Middle frontal gyrus (tissue), 1 donor: Measurements from ENCODE around the gene ADGRL3.
"Not testable (repeated sequence)": the region's sequence is repeated elsewhere in the genome, so short reads cannot be mapped to it uniquely, and the experiment has no call there.

Source experiments
- DNase-seq: peaks from one replicate; pipeline ENCODE4 v3.0.0-alpha.2; 2015; ENCODE audit warnings: low spot score; ENCODE audit errors: extremely low spot score

ADGRL3 gene

DNA sequence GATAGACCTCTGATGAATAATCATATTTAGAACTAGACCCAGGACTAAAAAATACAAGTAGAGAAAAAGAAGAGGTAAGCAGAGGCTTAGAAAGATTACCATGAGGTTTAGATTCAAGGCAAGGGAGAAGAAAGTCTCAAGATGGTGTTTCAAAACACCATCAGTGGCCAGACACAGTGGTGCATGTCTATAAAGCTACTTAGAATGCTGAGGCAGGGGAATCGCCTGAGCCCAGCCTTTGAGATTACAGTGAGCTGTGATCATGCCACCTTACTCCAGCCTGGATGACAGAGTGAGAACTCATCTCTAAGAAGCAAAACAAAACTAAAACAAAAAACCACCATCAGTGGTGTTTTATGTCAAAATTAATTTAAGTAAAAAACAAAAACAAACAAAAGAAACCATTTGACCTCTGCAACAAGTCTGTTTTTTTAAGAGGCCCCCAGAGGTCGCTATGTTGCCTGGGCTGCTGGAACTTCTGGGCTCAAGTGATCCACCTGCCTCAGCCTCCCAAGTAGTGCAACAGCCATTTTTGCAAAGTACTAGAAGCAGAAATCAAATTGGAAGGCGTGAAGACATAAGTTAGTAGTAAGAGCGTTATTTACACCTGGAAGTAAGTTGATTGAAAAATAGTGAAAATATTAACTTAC is 784.3 kb downstream of the ADGRL3 start:
- no peak for DNase-seq

DNA sequence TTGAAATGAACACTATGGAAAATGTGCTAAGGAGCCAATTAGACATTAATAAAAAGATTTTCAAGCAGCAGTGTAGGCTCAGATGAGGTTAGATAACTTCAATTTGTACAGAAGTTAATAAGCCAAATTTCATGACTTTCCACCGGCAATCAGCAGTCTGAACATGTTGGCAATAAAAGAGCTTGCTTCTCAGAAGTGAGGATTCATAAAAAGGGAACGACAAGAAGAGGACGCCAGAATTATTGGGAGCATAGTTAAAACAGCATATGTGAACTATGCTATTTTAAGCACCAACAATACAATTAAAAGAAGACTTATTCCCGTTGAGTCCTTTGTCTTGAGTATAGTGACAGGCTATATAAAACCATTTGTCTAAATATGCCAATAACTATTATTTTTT is 785.3 kb downstream of the ADGRL3 start:
- DNase-seq = no peak

- DNase-seq = not testable (repeated sequence)
Measured at GRCh38 chr4:61986929-61987328, 786.8 kb downstream of the ADGRL3 start.

- no peak for DNase-seq
Measured at GRCh38 chr4:61992351-61992750, 792.2 kb downstream of the ADGRL3 start.

DNA sequence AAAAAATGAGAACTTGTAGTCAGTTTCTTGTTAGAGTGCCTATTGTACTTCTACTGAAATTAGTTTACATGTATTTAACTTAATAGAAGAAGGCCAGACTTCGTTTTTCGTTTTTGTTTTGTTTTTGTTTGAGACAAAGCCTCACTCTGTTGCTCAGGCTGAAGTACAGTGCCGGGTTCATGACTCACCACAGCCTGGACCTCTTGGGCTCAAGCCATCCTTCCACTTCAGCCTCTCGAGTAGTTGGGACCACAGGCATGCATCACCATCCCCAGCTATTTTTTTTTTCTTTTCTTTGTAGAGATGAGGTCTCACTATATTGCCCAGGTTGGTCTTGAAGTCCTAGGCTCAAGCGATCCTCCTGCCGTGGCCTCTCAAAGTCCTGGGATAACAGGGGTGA is 793.9 kb downstream of the ADGRL3 start:
- DNase-seq = no peak

DNA sequence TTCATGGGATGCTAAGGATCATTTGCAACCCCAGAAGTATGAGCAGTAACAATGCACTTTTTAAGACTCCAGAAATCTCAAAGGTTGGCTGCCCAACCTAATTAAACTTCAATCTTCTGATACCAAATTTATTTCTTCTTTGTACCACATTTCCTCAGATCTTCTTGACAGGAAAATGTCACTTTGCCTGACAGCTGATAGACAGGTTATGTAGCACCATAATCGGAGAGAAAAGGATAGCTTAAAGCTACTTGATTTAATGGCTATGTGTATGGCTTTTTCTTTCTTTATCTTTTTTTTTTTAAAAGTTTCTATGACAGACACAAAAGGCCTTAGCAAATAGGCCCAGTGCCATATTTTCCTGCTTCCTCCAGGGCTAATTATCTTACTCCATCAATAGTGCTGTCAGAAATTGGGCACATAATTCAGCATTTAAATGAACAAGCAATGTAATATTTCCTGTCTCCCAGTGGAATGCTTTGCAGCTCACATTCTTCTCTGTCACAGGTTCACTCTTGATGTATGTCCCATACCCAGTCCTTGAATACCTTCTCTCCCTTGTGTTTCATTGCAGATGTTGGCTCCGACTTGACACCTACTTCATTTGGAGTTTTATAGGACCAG is 795.7 kb downstream of the ADGRL3 start:
- DNase-seq = no peak

DNA sequence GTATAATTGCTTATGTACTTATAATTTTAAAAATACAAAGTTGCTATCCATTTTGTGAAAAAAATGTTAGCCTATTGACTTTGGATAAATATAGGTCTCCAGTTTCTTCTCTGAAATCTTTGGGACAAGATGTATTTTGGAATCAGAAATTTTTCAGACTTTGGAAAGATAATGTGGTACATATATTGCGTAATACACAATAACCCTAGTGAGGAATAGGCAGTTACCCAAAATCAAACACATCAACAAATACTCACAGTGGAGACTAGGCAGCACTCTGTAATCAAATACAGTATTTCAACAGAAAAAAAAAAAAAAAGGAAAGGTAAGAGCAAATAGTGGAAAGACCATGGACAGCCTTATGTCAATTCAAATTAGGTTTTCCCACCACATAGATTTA is 796.8 kb downstream of the ADGRL3 start:
- no peak for DNase-seq

GRCh38 chr4:61997831-61998230 is 797.7 kb downstream of the ADGRL3 start:
- no peak for DNase-seq

GRCh38 chr4:62003695-62004094 is 803.6 kb downstream of the ADGRL3 start:
- DNase-seq = no peak

DNA sequence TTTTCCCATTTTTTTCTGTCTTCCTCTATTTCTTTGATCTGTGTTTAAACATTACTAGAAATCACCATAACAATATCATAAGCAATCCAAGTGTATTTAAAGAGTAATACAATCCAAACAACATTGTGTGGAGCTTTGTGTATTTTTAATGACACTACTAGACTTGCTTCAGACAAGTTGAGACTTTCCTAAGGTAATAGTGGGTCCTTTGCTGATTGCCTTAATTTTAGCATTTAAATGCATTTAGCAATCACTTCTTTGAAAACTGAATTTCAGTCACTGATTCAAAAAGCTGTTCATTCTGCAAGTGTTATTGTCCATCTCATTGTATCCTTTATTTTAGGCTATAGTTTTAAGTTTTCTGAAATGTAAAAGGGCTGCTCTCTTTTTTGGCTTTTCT is 804.8 kb downstream of the ADGRL3 start:
- DNase-seq = no peak

DNA sequence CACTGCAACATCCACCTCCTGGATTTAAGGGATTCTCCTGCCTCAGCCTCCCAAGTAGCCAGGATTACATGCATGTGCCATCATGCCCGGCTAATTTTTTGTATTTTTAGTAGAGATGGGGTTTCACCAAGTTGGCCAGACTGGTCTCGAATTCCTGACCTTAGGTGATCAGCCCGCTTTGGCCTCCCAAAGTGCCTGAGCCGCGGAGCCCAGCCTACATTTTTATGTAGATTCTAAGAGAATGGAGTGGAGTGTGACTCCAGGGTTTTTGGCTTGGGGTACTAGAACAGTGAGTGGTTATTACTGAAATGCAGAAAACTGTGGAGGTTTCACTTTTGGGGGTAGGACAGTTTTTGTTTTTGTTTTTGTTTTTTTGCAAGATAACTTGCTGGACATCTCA is 806.0 kb downstream of the ADGRL3 start:
- DNase-seq = no peak

GRCh38 chr4:62015043-62015739 is 815.1 kb downstream of the ADGRL3 start:
- DNase-seq = no peak

DNA sequence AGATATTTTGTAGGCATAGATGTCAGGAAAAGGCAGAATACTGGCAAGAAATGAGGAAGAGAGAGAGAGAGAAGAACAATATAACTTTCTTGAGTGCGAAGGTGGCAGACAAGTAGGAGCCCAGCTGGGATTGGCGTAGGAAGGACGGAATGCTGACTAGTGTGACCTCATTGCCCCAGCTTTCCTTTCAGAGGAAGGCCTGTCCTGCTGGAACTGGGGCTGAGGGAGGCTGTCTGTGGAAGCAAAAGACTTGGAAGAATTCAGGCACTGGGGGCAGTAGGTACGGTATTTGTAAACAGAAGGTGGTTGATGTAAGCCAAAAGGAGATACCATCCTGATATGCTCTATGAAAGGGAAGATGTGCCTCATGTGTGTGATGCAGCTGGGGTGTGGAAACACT is 818.4 kb downstream of the ADGRL3 start:
- no peak for DNase-seq

- DNase-seq = no peak
Measured at GRCh38 chr4:62023633-62024032, 823.5 kb downstream of the ADGRL3 start.

GRCh38 chr4:62028745-62029144 is 828.6 kb downstream of the ADGRL3 start:
- DNase-seq = no peak

DNA sequence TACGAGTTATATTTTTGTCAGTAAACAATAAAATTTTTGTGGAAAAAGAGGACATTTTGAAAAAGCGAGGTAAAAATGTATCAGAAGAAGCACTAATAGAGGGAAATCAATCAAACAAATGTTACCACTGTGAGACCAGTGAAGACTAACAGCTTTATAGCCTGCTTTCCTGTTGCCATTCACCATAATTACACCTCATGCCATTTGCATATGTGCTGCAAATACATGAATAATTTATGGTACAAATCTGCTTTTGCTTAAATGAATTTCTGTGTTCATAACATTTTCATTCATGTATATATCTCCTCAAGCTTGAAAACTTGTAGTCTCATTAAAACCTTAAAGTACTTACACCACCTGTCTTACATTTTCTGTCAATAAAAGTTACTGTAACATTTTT is 830.8 kb downstream of the ADGRL3 start:
- no peak for DNase-seq

DNA sequence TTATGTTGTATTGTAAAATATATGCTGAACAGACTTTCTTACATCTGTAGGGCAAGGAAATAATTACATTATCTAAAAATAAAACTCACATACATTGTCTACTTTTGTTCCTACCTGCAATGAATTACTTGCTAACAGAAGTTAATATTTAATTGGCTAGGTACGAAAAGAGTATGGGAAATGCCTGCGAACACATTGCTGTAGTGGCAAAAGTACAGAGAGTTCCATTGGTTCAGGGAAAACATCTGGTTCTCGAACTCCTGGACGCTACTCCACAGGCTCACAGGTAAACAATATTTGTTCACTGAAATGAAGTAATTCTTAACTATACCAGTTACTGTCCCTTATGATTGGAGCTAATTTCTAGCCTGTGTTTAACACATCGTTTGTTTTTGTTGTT is 837.4 kb downstream of the ADGRL3 start:
- no peak for DNase-seq

DNA sequence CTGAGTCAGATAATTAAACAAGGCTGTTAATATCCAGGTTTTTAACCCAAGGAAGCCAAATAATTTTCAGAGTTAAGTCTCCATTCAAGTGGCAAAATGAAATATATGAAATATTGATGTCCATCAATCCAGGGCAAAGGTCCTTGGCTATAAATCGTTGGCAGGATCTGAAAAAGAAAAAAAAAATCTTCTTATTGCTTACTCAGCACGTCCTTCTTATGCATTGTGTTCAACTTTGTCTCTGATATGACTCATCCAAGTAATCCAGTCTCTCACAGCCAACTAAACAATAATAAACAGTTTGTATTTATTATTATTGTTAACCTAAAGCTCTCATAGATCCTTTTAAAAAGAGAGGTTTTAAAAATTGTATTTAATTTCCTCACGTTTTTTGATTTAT is 851.2 kb downstream of the ADGRL3 start:
- no peak for DNase-seq

- DNase-seq = no peak
Measured at GRCh38 chr4:62053974-62054373, 853.8 kb downstream of the ADGRL3 start.

DNA sequence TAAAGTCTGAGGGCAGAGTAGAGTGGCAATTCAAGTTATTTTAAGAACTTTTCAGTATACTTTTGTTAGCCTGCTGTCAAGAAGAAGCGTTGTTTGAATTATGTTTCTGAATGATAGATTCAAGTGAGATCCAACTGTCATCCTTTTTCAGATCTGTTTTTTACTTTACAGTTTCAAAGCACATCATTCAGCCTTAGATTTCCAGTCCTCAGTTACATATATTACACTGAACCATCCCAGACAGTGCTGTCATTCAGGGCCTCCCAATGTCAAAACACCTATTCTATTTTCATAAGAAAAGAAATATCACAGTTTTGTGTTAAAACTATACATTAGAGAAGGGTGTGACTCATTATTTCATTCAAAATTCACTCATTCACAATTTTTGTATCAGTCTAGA is 856.9 kb downstream of the ADGRL3 start:
- DNase-seq = no peak

DNA sequence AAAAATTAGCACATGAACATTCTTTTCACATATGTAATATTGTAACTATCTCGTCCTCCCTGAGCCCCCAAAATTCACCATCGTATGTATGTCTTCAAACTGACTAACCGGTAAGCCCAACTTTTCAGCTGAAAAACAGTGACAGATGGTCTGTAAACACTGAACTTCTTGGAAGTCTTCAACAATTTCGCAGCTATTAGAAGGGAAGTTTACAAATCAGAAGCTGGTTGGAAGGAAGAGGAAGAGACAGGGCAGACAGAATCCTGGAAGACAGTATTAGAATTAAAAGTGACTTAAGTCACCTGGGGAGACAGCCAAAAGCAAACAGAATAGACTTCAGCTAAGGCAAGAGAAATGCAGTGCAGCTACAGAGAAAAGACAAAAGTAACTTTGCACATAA is 858.4 kb downstream of the ADGRL3 start:
- DNase-seq = no peak

DNA sequence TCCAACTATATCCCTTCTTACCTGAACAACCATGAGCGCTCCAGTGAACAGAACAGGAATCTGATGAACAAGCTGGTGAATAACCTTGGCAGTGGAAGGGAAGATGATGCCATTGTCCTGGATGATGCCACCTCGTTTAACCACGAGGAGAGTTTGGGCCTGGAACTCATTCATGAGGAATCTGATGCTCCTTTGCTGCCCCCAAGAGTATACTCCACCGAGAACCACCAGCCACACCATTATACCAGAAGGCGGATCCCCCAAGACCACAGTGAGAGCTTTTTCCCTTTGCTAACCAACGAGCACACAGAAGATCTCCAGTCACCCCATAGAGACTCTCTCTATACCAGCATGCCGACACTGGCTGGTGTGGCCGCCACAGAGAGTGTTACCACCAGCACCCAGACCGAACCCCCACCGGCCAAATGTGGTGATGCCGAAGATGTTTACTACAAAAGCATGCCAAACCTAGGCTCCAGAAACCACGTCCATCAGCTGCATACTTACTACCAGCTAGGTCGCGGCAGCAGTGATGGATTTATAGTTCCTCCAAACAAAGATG is 870.2 kb downstream of the ADGRL3 start:
- no peak for DNase-seq

GRCh38 chr4:62075089-62075488 is 875.0 kb downstream of the ADGRL3 start:
- no peak for DNase-seq
